RPMI7951 (cell line): Measurements from ENCODE around the gene FAM3A. TPM values are rescaled to one million over a fixed set of nuclear protein-coding genes. Genes with fewer than 3 reads are reported as not detected.
"Not testable (repeated sequence)": the region's sequence is repeated elsewhere in the genome, so short reads cannot be mapped to it uniquely, and the experiment has no call there.

Experiments
- DNase-seq: peaks from one replicate; pipeline ENCODE4 v3.0.0-alpha.2; 2012; ENCODE audit warnings: low read depth
- total RNA-seq: library from RNA; depleted of rRNA; stranded (reverse); fragments of >200 nt; shearing (Covaris generic); gene quantifications from 2 replicates; pipeline ENCODE4 v1.2.3, GENCODE V29; 2014; rRNA removed

FAM3A gene
- total RNA-seq = 16.5 and 22.3 TPM in 2 replicates

GRCh38 chrX:154515966-154516655 is at the start of gene FAM3A:
FAM3A (minus strand) TSS chrX:154516232; CDS start chrX:154515772, 460 bp downstream.
- peak; percentile 77 for DNase-seq

- not testable (repeated sequence) for DNase-seq
Measured at GRCh38 chrX:154562295-154562694, 46.3 kb upstream of the FAM3A start.

- DNase-seq = not testable (repeated sequence)
Measured at GRCh38 chrX:154560326-154560725, 44.3 kb upstream of the FAM3A start.

- DNase-seq = not testable (repeated sequence)
Measured at GRCh38 chrX:154558896-154559295, 42.9 kb upstream of the FAM3A start.

GRCh38 chrX:154558060-154558690 is 42.1 kb upstream of the FAM3A start:
- DNase-seq = not testable (repeated sequence)

GRCh38 chrX:154552112-154552806 is 36.2 kb upstream of the FAM3A start:
- not testable (repeated sequence) for DNase-seq

- no peak for DNase-seq
Measured at GRCh38 chrX:154549766-154550165, 33.7 kb upstream of the FAM3A start.

- DNase-seq = no peak
Measured at GRCh38 chrX:154548028-154548316, 31.9 kb upstream of the FAM3A start.

- peak; percentile 79 for DNase-seq
Measured at GRCh38 chrX:154547245-154548027, 31.4 kb upstream of the FAM3A start, which contains the start of gene IKBKG. IKBKG (plus strand) TSS chrX:154547620; CDS start chrX:154552003, 4,383 bp downstream.

GRCh38 chrX:154546354-154547244 is 30.6 kb upstream of the FAM3A start, which contains the start of gene G6PD:
G6PD (minus strand) TSS chrX:154546846; CDS start chrX:154546155, 691 bp downstream.
- peak; percentile 58 for DNase-seq

- no peak for DNase-seq
Measured at GRCh38 chrX:154545673-154546274, 29.7 kb upstream of the FAM3A start.

GRCh38 chrX:154542723-154543424 is 26.8 kb upstream of the FAM3A start:
- no peak for DNase-seq

GRCh38 chrX:154541896-154542722 is 26.1 kb upstream of the FAM3A start:
- DNase-seq = peak; percentile 93

GRCh38 chrX:154541589-154541895 is 25.5 kb upstream of the FAM3A start:
- no peak for DNase-seq

GRCh38 chrX:154540897-154541535 is 25.0 kb upstream of the FAM3A start:
- peak; percentile 67 for DNase-seq

- DNase-seq = not testable (repeated sequence)
Measured at GRCh38 chrX:154540365-154540764, 24.3 kb upstream of the FAM3A start.

GRCh38 chrX:154539077-154539476 is 23.0 kb upstream of the FAM3A start:
- DNase-seq = no peak

- no peak for DNase-seq
Measured at GRCh38 chrX:154535892-154536291, 19.9 kb upstream of the FAM3A start.
